ENCODE data around the gene LRMDA.

The LRMDA gene

GRCh38 chr10:76257816-76258215 is 826.4 kb downstream of the LRMDA start:
- DNase-seq, result no peak

- no peak for DNase-seq
These were observed 834.2 kb downstream of the LRMDA start for GRCh38 chr10:76265441-76266113.

- DNase-seq, result no peak
These were observed 837.1 kb downstream of the LRMDA start for GRCh38 chr10:76268530-76268929.

- DNase-seq, result no peak
These were observed 837.5 kb downstream of the LRMDA start for GRCh38 chr10:76268954-76269353.

- DNase-seq, result no peak
These were observed 839.0 kb downstream of the LRMDA start for GRCh38 chr10:76270464-76270863.

GRCh38 chr10:76274933-76275332 is 843.5 kb downstream of the LRMDA start:
- no peak for DNase-seq

GRCh38 chr10:76278811-76279460 is 847.5 kb downstream of the LRMDA start:
- DNase-seq, result no peak

- no peak for DNase-seq
These were observed 850.2 kb downstream of the LRMDA start for GRCh38 chr10:76281659-76282058.

- DNase-seq, result no peak
These were observed 850.9 kb downstream of the LRMDA start for GRCh38 chr10:76282061-76283025.

GRCh38 chr10:76284351-76284750 is 852.9 kb downstream of the LRMDA start:
- DNase-seq, result no peak

GRCh38 chr10:76285012-76285411 is 853.6 kb downstream of the LRMDA start:
- no peak for DNase-seq

GRCh38 chr10:76285515-76285914 is 854.1 kb downstream of the LRMDA start:
- no peak for DNase-seq

GRCh38 chr10:76286536-76286935 is 855.1 kb downstream of the LRMDA start:
- no peak for DNase-seq

- no peak for DNase-seq
These were observed 856.4 kb downstream of the LRMDA start for GRCh38 chr10:76287856-76288255.

- no peak for DNase-seq
These were observed 859.8 kb downstream of the LRMDA start for GRCh38 chr10:76291175-76291574.

GRCh38 chr10:76291885-76292284 is 860.5 kb downstream of the LRMDA start:
- DNase-seq, result no peak

- no peak for DNase-seq
These were observed 865.5 kb downstream of the LRMDA start for GRCh38 chr10:76296957-76297356.

GRCh38 chr10:76297358-76297757 is 865.9 kb downstream of the LRMDA start:
- DNase-seq, result no peak

GRCh38 chr10:76297780-76298281 is 866.4 kb downstream of the LRMDA start:
- no peak for DNase-seq

GRCh38 chr10:76298329-76298728 is 866.9 kb downstream of the LRMDA start:
- DNase-seq, result no peak

- DNase-seq, result no peak
These were observed 868.1 kb downstream of the LRMDA start for GRCh38 chr10:76299501-76299900.

- no peak for DNase-seq
These were observed 869.8 kb downstream of the LRMDA start for GRCh38 chr10:76301211-76301610.

- no peak for DNase-seq
These were observed 870.5 kb downstream of the LRMDA start for GRCh38 chr10:76301950-76302349.

Data from NCI-H524 treated with DMSO at 0.1 percent for 48 hours (cell line).